SIG-M5 treated with dmso at 0.1 percent for 504 hours (cell line): ENCODE data around the gene ARHGAP33.
"Not testable (repeated sequence)": the region's sequence is repeated elsewhere in the genome, so short reads cannot be mapped to it uniquely, and the experiment has no call there.

Experiments
- DNase-seq: peaks from one replicate; lab custom pipeline; 2025; ENCODE audit not compliant: unreplicated experiment; lab: John Stamatoyannopoulos, UW

ARHGAP33 gene

GRCh38 chr19:35790981-35791813 is 15.8 kb downstream of the ARHGAP33 start:
- no peak for DNase-seq

- no peak for DNase-seq
These were observed 16.5 kb downstream of the ARHGAP33 start for GRCh38 chr19:35791814-35792279.

GRCh38 chr19:35792312-35792711 is 16.9 kb downstream of the ARHGAP33 start:
- no peak for DNase-seq

GRCh38 chr19:35792888-35793287 is 17.5 kb downstream of the ARHGAP33 start:
- no peak for DNase-seq

- no peak for DNase-seq
These were observed 18.2 kb downstream of the ARHGAP33 start for GRCh38 chr19:35793381-35794165.

GRCh38 chr19:35795564-35795963 is 20.2 kb downstream of the ARHGAP33 start:
- not testable (repeated sequence) for DNase-seq

GRCh38 chr19:35796645-35797542 is 21.5 kb downstream of the ARHGAP33 start:
- DNase-seq, result no peak

- DNase-seq, result no peak
These were observed 22.3 kb downstream of the ARHGAP33 start for GRCh38 chr19:35797663-35798062.

- DNase-seq, result no peak
These were observed 26.5 kb downstream of the ARHGAP33 start for GRCh38 chr19:35801828-35802227.

- DNase-seq, result no peak
These were observed 30.2 kb downstream of the ARHGAP33 start for GRCh38 chr19:35805526-35806102.

GRCh38 chr19:35806597-35806996 is 31.2 kb downstream of the ARHGAP33 start:
- no peak for DNase-seq

GRCh38 chr19:35807633-35808032 is 32.3 kb downstream of the ARHGAP33 start:
- DNase-seq, result no peak

GRCh38 chr19:35811317-35812219 is 36.2 kb downstream of the ARHGAP33 start:
- no peak for DNase-seq

- DNase-seq, result no peak
These were observed 37.1 kb downstream of the ARHGAP33 start, which contains the start of gene PRODH2 for GRCh38 chr19:35812220-35813042. TSS of gene PRODH2 (minus strand) at chr19:35812845. CDS start at chr19:35812805, 40 bp downstream.

GRCh38 chr19:35813043-35813890 is 37.9 kb downstream of the ARHGAP33 start:
- no peak for DNase-seq

GRCh38 chr19:35816262-35816661 is 40.9 kb downstream of the ARHGAP33 start:
- DNase-seq, result no peak

GRCh38 chr19:35816846-35817245 is 41.5 kb downstream of the ARHGAP33 start:
- no peak for DNase-seq

- DNase-seq, result no peak
These were observed 43.1 kb downstream of the ARHGAP33 start for GRCh38 chr19:35818445-35818844.
